Measurements from ENCODE around the gene CFAP52.

Gene CFAP52

GRCh38 chr17:9604583-9604982 lies 28.1 kb downstream of the CFAP52 start (continued):
- TF ChIP-seq REST (tag by site-specific recombination; IDR thresholded peaks at IDR 0.05) (peak; percentile 78), ZNF202 (tag by site-specific recombination; IDR thresholded peaks at IDR 0.05; ENCODE audit: borderline replicate concordance) (peak; percentile 59; the same call in 1 of the 2 replicates), ZNF354C (tag by site-specific recombination; IDR thresholded peaks at IDR 0.05; ENCODE audit: borderline replicate concordance, low read depth) (peak; percentile 71; the same call in 1 of the 2 replicates), GLI2 (tag by site-specific recombination; IDR thresholded peaks at IDR 0.05; ENCODE audit: borderline replicate concordance, low read depth) (peak; percentile 72; the same call in 1 of the 2 replicates), ZNF23 (tag by site-specific recombination; IDR thresholded peaks at IDR 0.05; ENCODE audit: borderline replicate concordance) (peak; percentile 39; the same call in 1 of the 2 replicates), ZNF529 (tag by site-specific recombination; IDR thresholded peaks at IDR 0.05; ENCODE audit: insufficient replicate concordance) (peak; percentile 33), AEBP2 (tag by site-specific recombination; IDR thresholded peaks at IDR 0.05; ENCODE audit: borderline replicate concordance) (peak; percentile 74; the same call in 1 of the 2 replicates), ZBTB8A (tag by site-specific recombination; IDR thresholded peaks at IDR 0.05) (peak; percentile 83), ZBTB1 (tag by site-specific recombination; IDR thresholded peaks at IDR 0.05) (peak; percentile 64; the same call in 1 of the 2 replicates), ZNF138 (tag by site-specific recombination; IDR thresholded peaks at IDR 0.05; ENCODE audit: borderline replicate concordance) (peak; percentile 76; the same call in 1 of the 2 replicates), ZNF266 (tag by site-specific recombination; IDR thresholded peaks at IDR 0.05; ENCODE audit: low read depth) (peak; percentile 91), ZNF514 (tag by site-specific recombination; IDR thresholded peaks at IDR 0.05) (peak; percentile 82; the same call in 1 of the 2 replicates), ZNF623 (tag by site-specific recombination; IDR thresholded peaks at IDR 0.05) (peak; percentile 85), KLF7 (tag by site-specific recombination; IDR thresholded peaks at IDR 0.05; ENCODE audit: borderline replicate concordance) (peak; percentile 70; the same call in 1 of the 2 replicates), ZNF654 (tag by site-specific recombination; IDR thresholded peaks at IDR 0.05; ENCODE audit: low read depth) (peak; percentile 47), ZNF510 (tag by site-specific recombination; IDR thresholded peaks at IDR 0.05; ENCODE audit: insufficient replicate concordance) (peak; percentile 87), ZNF560 (tag by site-specific recombination; IDR thresholded peaks at IDR 0.05; ENCODE audit: borderline replicate concordance) (peak; percentile 88; the same call in 1 of the 2 replicates), ZNF555 (tag by site-specific recombination; conservative IDR thresholded peaks at IDR 0.05) (peak; percentile 97), ZNF558 (tag by site-specific recombination; IDR thresholded peaks at IDR 0.05) (peak; percentile 58; the same call in 1 of the 2 replicates), ZNF518A (tag by site-specific recombination; conservative IDR thresholded peaks at IDR 0.05; ENCODE audit: low read depth) (peak; percentile 95), ZFP3 (tag by site-specific recombination; IDR thresholded peaks at IDR 0.05; ENCODE audit: low read depth) (peak; percentile 36; the same call in 1 of the 2 replicates)

Data from HEK293 (cell line).